CD1c-positive myeloid dendritic cell (primary cell): ENCODE measurements around the gene RXRA.

Experiments used
- DNase-seq: peaks from one replicate; pipeline ENCODE4 v3.0.0-alpha.2; 2016; ENCODE audit errors: extremely low spot score

Gene RXRA

GRCh38 chr9:134451700-134452458 is 125.6 kb downstream of the RXRA start:
- no peak for DNase-seq

- DNase-seq: no peak
Measured at GRCh38 chr9:134452728-134453127, 126.5 kb downstream of the RXRA start.

- no peak for DNase-seq
Measured at GRCh38 chr9:134453776-134454475, 127.7 kb downstream of the RXRA start.

- no peak for DNase-seq
Measured at GRCh38 chr9:134454476-134454857, 128.2 kb downstream of the RXRA start.

GRCh38 chr9:134455021-134455471 is 128.8 kb downstream of the RXRA start:
- DNase-seq: no peak

GRCh38 chr9:134455537-134455933 is 129.3 kb downstream of the RXRA start:
- DNase-seq: no peak

GRCh38 chr9:134455934-134456755 is 129.9 kb downstream of the RXRA start:
- DNase-seq: peak; percentile 84

GRCh38 chr9:134456756-134457305 is 130.6 kb downstream of the RXRA start:
- DNase-seq: no peak

GRCh38 chr9:134457321-134458206 is 131.3 kb downstream of the RXRA start:
- no peak for DNase-seq

- DNase-seq: no peak
Measured at GRCh38 chr9:134458207-134459108, 132.2 kb downstream of the RXRA start.

- DNase-seq: peak; percentile 82
Measured at GRCh38 chr9:134459164-134459563, 132.9 kb downstream of the RXRA start.

- DNase-seq: no peak
Measured at GRCh38 chr9:134459573-134459972, 133.3 kb downstream of the RXRA start.

- DNase-seq: no peak
Measured at GRCh38 chr9:134460206-134460605, 134.0 kb downstream of the RXRA start.

GRCh38 chr9:134460896-134461295 is 134.6 kb downstream of the RXRA start:
- no peak for DNase-seq

GRCh38 chr9:134461426-134461982 is 135.2 kb downstream of the RXRA start:
- DNase-seq: no peak

GRCh38 chr9:134462318-134462717 is 136.1 kb downstream of the RXRA start:
- DNase-seq: no peak

GRCh38 chr9:134463280-134463679 is 137.0 kb downstream of the RXRA start:
- DNase-seq: no peak

GRCh38 chr9:134466869-134467616 is 140.8 kb downstream of the RXRA start:
- no peak for DNase-seq

- DNase-seq: no peak
Measured at GRCh38 chr9:134468358-134468757, 142.1 kb downstream of the RXRA start.
